Vagina (tissue), 2 donors: ENCODE data around the gene ARHGAP26. TPM values are rescaled to one million over a fixed set of nuclear protein-coding genes. Genes with fewer than 3 reads are reported as not detected.
"Not testable (repeated sequence)": the region's sequence is repeated elsewhere in the genome, so short reads cannot be mapped to it uniquely, and the experiment has no call there.

ENCODE experiments used
- DNase-seq, 2 donors: peaks; one replicate each; pipeline ENCODE4 v3.0.0-alpha.2; 2017; ENCODE audit errors: extremely low spot score in 2 of 2
- H3K27ac ChIP-seq: fragments of 200-600 bp; sonication (generic); one replicate; pipeline ENCODE4 v1.5.1; 2019
- H3K27me3 ChIP-seq: fragments of 200-600 bp; sonication (generic); one replicate; pipeline ENCODE4 v1.5.1; 2019
- H3K36me3 ChIP-seq, 2 donors: fragments of 200-600 bp; sonication (generic); one replicate each; pipeline ENCODE4 v1.5.1; 2017 to 2019
- H3K4me1 ChIP-seq: fragments of 200-600 bp; sonication (generic); one replicate; pipeline ENCODE4 v1.5.1; 2019
- H3K4me3 ChIP-seq, 2 donors: fragments of 200-600 bp; sonication (generic); 1 replicate in 1 of 2; 2 replicates in 1 of 2; pipeline ENCODE4 v1.5.1; 2016 to 2019
- H3K9me3 ChIP-seq: fragments of 200-600 bp; sonication (generic); one replicate; pipeline ENCODE4 v1.5.1; 2019
- POLR2A ChIP-seq, 2 donors: fragments of 450-650 bp; IDR thresholded peaks; one replicate each; pipeline ENCODE4 v1.6.1; 2017; ENCODE audit warnings: antibody characterized with exemption in 2 of 2, mild to moderate bottlenecking in 2 of 2, moderate library complexity in 2 of 2
- POLR2AphosphoS5 ChIP-seq, 2 donors: sonication (generic); formaldehyde crosslinking; IDR thresholded peaks; one replicate each; pipeline ENCODE4 v1.9.0; 2017; ENCODE audit warnings: antibody characterized with exemption in 2 of 2, mild to moderate bottlenecking in 2 of 2, low read depth in 1 of 2; ENCODE audit not compliant: insufficient read depth in 1 of 2
- intact Hi-C: fragments of 100-400 bp; cut with DNase I; formaldehyde crosslinking; loops from one replicate; pipeline ENCODE4 v1.15.1; 2023
- total RNA-seq: library from RNA; depleted of rRNA; stranded (reverse); fragments of >200 nt; gene quantifications from one replicate; pipeline ENCODE4 v1.2.3, GENCODE V29; 2016
- TF ChIP-seq, protein P1 (sequence below), 3 experiments: fragments of 450-650 bp in 2 of 3; fragments of 200-600 bp in 1 of 3; sonication (generic) in 1 of 3; IDR thresholded peaks; one replicate each; pipeline ENCODE4 v1.5.1; 2017 to 2019; ENCODE audit warnings: antibody characterized with exemption in 3 of 3, mild to moderate bottlenecking in 2 of 3, moderate library complexity in 2 of 3

Gene ARHGAP26
- total RNA-seq, 1 donor from 2014 or later: 42.5 TPM

DNA sequence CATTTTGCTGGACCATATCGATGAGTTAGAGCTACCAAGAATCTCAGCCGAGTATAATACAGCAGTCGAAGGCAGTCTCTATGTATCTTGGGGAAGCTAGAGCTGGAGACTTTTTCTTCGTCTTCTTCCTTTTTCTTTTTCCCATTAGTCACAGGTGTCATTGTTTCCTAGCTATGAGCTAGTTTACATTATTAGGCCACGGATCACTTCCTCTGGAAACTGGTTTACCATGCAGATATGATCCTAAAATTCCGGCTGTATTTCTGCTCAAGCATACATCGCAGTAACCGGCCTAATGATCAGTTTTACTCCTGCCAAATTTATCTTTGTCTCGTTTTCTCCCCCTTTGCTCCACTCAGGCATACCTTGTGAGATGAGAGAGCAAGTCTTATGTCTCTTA, 312.8 kb downstream of the ARHGAP26 start:
- intact Hi-C loops: no loop called here
- no peak overlapping the region for H3K4me3 ChIP-seq
- no peaks in the 10 kb centered on the region for H3K27me3 ChIP-seq
- TF ChIP-seq POLR2AphosphoS5 (IDR thresholded peaks at IDR 0.05; ENCODE audit: insufficient read depth in 1 of 2, low read depth in 1 of 2): no peak
- TF ChIP-seq, protein P1, sequence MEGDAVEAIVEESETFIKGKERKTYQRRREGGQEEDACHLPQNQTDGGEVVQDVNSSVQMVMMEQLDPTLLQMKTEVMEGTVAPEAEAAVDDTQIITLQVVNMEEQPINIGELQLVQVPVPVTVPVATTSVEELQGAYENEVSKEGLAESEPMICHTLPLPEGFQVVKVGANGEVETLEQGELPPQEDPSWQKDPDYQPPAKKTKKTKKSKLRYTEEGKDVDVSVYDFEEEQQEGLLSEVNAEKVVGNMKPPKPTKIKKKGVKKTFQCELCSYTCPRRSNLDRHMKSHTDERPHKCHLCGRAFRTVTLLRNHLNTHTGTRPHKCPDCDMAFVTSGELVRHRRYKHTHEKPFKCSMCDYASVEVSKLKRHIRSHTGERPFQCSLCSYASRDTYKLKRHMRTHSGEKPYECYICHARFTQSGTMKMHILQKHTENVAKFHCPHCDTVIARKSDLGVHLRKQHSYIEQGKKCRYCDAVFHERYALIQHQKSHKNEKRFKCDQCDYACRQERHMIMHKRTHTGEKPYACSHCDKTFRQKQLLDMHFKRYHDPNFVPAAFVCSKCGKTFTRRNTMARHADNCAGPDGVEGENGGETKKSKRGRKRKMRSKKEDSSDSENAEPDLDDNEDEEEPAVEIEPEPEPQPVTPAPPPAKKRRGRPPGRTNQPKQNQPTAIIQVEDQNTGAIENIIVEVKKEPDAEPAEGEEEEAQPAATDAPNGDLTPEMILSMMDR (IDR thresholded peaks at IDR 0.05): no peak
- TF ChIP-seq POLR2A (IDR thresholded peaks at IDR 0.05): no peak
- H3K27ac ChIP-seq: no peak overlapping the region
- H3K4me1 ChIP-seq: peaks cover 29% of the 10 kb centered on the region
- H3K36me3 ChIP-seq: no peaks in the 10 kb centered on the region
- no peaks in the 10 kb centered on the region for H3K9me3 ChIP-seq
- no peak for DNase-seq

DNA sequence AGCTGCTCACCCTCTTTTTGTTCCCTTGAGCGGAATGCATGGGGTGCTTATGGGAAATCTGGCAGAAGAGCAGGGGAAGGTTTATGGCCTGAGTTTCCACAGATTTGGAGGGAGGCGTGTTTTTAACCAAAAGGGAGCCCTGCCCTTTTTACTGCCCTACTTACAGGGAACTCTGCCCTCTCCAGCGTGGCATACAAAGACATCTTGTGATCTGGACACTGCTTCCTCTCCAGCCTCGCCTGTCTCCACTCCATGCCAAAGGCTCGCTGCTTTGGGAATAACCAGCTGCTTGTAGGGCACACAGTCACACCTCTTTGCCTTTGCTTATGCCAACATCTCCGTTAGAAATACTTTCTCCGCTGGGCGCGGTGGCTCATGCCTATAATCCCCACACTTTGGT, 314.2 kb downstream of the ARHGAP26 start:
- H3K4me1 ChIP-seq: peaks cover 15% of the 10 kb centered on the region
- intact Hi-C loops: no loop called here
- no peak for TF ChIP-seq POLR2AphosphoS5 (IDR thresholded peaks at IDR 0.05; ENCODE audit: insufficient read depth in 1 of 2, low read depth in 1 of 2)
- TF ChIP-seq, protein P1 (IDR thresholded peaks at IDR 0.05): no peak
- no peak for TF ChIP-seq POLR2A (IDR thresholded peaks at IDR 0.05)
- no peaks in the 10 kb centered on the region for H3K36me3 ChIP-seq
- no peak overlapping the region for H3K27ac ChIP-seq
- no peaks in the 10 kb centered on the region for H3K9me3 ChIP-seq
- no peak overlapping the region for H3K4me3 ChIP-seq
- H3K27me3 ChIP-seq: no peaks in the 10 kb centered on the region
- DNase-seq: no peak

DNA sequence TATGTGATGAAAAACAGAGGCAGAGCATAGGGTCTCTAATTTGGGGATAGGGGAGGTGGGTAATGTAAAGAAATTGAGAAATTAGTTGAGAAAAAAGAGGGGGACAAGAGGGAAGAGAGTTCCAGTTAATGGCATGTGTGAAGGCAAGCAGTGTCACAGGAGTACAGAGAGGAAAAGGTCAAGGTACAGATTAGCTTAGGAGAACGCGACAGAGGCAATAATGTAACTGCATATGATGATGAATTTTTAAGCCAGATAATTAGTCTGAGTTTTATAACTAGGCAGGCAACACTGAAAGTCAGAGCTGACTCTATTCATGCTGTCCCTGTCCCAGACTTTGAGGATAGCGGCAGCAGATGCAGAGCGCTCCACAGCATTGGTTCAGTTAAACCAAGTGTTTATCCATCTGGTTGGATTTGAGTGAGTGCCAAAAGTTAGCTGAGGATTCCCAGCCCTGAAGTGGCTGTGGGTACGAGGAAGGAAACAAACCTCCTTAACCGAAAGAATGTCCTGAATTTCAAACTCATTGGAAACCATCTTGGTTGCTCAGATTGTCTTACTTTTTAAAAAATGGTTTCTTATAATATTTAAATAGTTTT, 315.2 kb downstream of the ARHGAP26 start:
- no peak overlapping the region for H3K4me3 ChIP-seq
- intact Hi-C loops: no loop called here
- no peaks in the 10 kb centered on the region for H3K9me3 ChIP-seq
- no peak overlapping the region for H3K27ac ChIP-seq
- no peaks in the 10 kb centered on the region for H3K27me3 ChIP-seq
- DNase-seq: no peak
- H3K36me3 ChIP-seq: no peaks in the 10 kb centered on the region
- TF ChIP-seq POLR2A (IDR thresholded peaks at IDR 0.05) (no peak), POLR2AphosphoS5 (IDR thresholded peaks at IDR 0.05; ENCODE audit: insufficient read depth in 1 of 2, low read depth in 1 of 2) (no peak)
- TF ChIP-seq, protein P1 (IDR thresholded peaks at IDR 0.05): no peak
- H3K4me1 ChIP-seq: peaks cover 10% of the 10 kb centered on the region

DNA sequence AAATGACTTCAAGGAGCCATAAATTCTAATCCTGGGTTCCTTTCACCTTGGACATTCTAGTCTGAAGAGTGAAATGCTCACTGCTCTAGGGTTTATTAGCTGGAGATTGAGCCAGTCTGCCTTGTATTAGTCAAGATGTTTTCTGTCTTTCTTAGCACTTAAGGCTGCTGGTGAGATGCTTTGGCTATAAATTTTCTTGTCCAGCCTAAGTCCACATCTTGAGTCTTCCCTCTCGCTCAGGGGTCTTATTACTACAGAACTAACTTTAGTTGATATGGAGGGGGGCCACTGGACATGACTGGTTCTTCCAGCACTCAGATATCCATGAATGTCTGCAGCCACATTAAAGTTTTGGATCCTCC, 316.4 kb downstream of the ARHGAP26 start:
- intact Hi-C loops: no loop called here
- Histone ChIP-seq H3K27ac (no peak overlapping the region), H3K4me3 (no peak overlapping the region), H3K27me3 (no peaks in the 10 kb centered on the region), H3K4me1 (peaks cover 10% of the 10 kb centered on the region), H3K36me3 (no peaks in the 10 kb centered on the region), H3K9me3 (no peaks in the 10 kb centered on the region)
- DNase-seq: no peak
- TF ChIP-seq POLR2AphosphoS5 (IDR thresholded peaks at IDR 0.05; ENCODE audit: insufficient read depth in 1 of 2, low read depth in 1 of 2): no peak
- TF ChIP-seq POLR2A (IDR thresholded peaks at IDR 0.05): no peak
- TF ChIP-seq, protein P1 (IDR thresholded peaks at IDR 0.05): no peak

DNA sequence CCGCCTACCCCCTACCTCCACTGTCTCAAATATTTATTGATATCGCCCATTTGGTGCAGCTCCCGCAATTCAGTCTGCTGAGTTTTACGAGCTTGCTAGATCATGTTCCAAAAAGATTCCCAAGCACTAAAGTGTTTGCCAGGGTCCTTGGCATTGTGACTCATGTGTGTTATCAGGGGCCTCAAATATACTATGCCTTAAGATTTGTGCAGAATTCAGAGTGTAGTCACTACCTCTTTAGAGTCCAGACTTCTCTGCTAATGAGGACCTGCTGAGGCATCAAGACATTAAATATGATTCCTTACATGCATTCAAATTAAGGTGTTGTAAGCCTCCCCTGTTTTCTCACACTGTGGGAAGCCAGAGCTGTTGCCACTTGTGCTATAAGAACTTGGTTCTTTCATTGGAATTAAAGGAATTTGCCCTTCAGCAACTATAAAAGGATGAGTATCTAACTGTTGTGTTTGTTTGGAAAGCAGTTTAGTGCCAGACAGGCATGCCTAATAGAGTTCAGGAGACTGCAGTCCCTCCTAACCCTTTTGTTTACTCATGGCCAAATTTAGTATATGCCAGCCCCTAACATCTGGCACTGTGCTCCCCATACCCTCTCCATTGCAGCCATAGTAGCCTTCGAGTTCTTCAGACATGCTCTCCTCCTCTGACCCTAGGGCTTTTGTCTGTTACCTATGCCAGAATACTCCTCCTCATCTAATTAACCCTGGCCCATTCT, 316.9 kb downstream of the ARHGAP26 start:
- Histone ChIP-seq H3K9me3 (no peaks in the 10 kb centered on the region), H3K4me1 (peaks cover 10% of the 10 kb centered on the region), H3K27me3 (no peaks in the 10 kb centered on the region), H3K27ac (no peak overlapping the region), H3K4me3 (no peak overlapping the region), H3K36me3 (no peaks in the 10 kb centered on the region)
- DNase-seq: no peak
- intact Hi-C loops: no loop called here
- no peak for TF ChIP-seq POLR2AphosphoS5 (IDR thresholded peaks at IDR 0.05; ENCODE audit: insufficient read depth in 1 of 2, low read depth in 1 of 2)
- TF ChIP-seq, protein P1 (IDR thresholded peaks at IDR 0.05): no peak
- no peak for TF ChIP-seq POLR2A (IDR thresholded peaks at IDR 0.05)

DNA sequence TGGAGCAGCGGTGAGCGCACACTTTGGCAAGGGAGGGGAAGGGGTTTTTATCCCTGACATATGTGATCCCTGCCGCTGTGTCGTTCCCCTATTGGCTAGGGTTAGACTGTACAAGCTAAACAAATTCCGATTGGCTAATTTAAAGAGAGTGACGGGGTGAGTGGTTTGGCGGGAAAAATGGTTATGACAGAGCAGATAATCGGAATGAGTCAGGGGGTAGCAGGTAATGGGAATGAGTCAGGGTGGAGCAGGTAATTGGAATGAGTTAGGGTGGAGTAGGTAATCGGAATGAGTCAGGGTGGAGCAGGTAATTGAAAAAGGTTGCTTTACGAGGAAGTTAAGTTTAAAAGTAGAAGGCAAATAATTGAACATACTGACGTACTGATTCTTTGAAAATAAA, 318.5 kb downstream of the ARHGAP26 start:
- intact Hi-C loops: not testable (repeated sequence)

DNA sequence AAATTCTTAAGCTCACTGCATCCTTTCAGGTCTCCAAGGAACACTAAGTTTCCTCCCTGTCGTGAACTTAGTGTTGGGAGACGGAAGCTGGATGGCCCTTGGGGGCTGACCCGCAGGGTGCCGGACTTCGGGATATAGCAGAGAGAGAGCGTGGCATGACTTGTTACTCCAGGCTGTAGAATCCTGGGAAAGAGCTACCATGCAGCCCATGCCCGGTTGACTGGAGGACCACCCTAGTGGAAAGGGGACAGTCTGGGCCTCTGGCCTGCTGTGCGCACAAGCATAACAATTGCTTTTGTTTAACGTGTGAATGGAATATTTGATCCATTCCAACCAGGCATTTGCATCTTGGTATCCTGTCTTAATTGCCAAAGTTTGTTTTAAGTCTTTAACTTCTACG, 319.9 kb downstream of the ARHGAP26 start:
- H3K36me3 ChIP-seq, H3K9me3 ChIP-seq, DNase-seq, H3K27ac ChIP-seq, H3K27me3 ChIP-seq, intact Hi-C loops, H3K4me3 ChIP-seq: not testable (repeated sequence)
- H3K4me1 ChIP-seq: peaks cover 14% of the 10 kb centered on the region

More for the DNA sequence above, 318.5 kb downstream of the ARHGAP26 start:
- H3K4me3 ChIP-seq, DNase-seq, H3K9me3 ChIP-seq, H3K36me3 ChIP-seq, H3K27me3 ChIP-seq, H3K27ac ChIP-seq, H3K4me1 ChIP-seq: not testable (repeated sequence)
